ENCODE measurements around the gene RASSF10.

- no peak for TF ChIP-seq CTCF (IDR thresholded peaks at IDR 0.05; ENCODE audit: low read depth, low read length)
- TF ChIP-seq EZH2phosphoT487 (IDR thresholded peaks at IDR 0.05; ENCODE audit: low read depth): no peak
Measured at GRCh38 chr11:12968101-12968500, 41.0 kb upstream of the RASSF10 start.
